ENCODE results near the gene ZNF182. TPM values are rescaled to one million over a fixed set of nuclear protein-coding genes. Genes with fewer than 3 reads are reported as not detected.
"Not testable (repeated sequence)": the region's sequence is repeated elsewhere in the genome, so short reads cannot be mapped to it uniquely, and the experiment has no call there.

ZNF182 gene
- 1.9 and 3.1 TPM in 2 replicates for total RNA-seq (2014; rRNA removed; shearing (Covaris generic))
- 1.3 and 2.7 TPM in 2 replicates for polyA plus RNA-seq (2015; cell fraction: cytosol; rRNA removed)
- polyA plus RNA-seq (2015; cell fraction: nucleus; rRNA removed): 5.0 and 6.0 TPM in 2 replicates

DNA sequence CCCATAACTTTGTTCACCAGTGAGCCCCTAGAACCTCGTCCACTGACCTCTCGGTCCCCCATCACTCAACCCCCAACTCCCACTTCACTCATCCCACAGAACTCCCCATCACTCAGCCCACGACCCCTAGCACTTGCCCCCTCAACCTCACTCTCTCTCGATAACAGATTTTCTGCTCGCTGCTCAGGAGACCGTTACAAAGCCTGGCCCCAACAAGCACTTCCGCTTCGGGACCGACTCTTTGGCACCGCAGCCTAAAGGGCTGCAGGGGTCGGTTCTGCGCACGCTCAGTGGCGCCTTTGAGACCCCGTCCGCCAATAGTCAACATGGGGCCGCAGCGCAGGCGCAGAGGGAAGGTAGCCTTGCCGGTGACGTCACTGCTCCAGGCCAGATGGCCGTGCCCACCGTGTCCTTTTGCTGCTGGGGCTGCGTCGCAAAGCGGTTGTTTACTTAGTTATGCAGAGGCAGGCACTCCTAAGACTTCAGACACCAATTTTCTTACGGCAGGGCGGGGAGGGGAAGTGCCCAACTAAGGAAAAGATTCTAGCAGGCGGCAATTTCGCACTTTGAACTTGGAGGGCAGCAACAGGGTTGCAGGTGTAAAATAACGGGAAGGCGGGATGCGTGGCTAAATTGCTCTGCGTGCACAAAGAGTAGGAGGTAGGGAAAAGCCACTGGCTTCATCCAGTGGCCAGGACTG is at the start of gene ZNF182:
Gene ZNF182 (minus strand): TSS at position 232 of the 700 bp plus-strand sequence. CDS start 1,380 bp downstream, outside the sequence.
- DNase-seq (ENCODE audit: low read depth): peak; percentile 82

DNA sequence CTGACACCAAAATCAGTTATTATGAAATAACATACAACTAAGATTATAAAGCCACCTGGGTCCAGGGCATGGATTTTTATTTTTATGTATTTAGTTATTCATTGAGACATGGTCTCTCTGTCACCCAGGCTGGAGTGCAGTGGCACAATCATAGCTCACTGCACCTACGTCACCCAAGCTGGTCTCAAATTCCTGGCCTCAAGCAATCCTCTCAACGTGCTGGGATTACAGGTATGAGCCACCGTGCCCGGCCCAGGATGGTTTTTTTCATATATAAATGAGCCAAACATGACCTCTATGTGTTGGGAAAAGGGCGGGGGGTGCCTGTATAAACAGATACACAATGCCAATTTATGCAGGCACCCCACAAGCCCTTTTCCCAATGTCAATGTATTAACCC is 43.1 kb upstream of the ZNF182 start:
- DNase-seq (ENCODE audit: low read depth): no peak

DNA sequence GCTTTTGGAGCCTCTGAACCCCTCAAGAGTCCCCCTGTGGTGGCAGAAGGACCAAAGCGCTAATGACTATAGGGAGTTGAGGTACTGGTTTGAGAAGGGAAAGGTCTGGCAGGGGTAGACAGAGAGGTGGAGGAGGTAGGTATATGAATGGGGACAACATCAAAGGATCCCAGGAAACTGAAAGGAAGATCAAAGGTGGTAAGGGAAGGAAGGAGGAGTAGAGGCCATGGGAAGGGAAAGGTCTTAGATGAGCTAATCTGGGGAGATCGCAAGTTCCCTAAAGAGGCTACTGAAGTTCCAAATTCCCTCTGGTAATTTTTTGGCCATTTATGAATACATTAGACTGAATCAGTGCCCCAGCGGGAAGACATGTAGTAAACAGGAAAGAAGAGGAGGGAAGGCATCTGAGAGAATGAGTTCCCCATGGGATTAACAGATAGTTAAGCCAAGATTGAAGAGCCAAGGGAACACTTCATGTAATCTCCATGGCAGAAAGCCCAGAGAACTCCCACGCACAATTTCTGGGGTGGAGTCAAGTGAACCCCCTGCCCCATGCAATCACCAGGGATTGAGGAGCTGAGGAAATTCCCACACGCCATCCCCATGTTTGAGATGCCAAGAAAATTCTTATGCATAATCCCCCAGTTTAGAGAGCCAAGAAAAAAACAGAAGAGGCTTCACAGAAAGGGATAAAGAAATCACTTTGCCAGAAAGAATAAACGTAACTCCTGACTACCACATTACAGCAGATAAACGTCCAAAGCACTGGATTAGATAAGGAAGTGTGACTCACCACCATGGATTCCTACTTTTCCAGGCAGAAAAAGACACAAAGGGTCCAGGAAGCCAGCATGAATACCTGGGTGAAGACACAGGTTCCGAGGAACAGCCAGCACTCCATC is 41.9 kb upstream of the ZNF182 start:
- peak; percentile 26 for DNase-seq (ENCODE audit: low read depth)

DNA sequence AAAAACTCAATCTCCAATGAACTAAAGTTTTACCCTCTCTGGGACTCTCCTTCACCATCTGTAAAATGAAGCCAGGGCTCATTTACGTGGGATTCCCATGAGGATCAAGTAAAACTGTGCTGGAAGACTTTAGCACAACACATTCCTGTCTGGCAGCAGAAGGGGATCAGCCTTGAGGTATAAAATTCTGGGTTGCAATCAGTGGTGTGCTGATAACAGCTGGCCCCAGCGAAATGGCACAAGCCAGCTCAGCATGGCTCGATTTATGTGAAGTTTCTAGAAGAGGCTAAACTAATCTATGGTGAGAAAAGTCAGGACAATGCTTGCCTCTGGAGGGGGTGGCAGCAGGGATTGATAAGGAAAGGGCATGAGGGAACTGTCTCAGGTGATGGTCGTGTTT is 39.3 kb upstream of the ZNF182 start:
- no peak for DNase-seq (ENCODE audit: low read depth)

DNA sequence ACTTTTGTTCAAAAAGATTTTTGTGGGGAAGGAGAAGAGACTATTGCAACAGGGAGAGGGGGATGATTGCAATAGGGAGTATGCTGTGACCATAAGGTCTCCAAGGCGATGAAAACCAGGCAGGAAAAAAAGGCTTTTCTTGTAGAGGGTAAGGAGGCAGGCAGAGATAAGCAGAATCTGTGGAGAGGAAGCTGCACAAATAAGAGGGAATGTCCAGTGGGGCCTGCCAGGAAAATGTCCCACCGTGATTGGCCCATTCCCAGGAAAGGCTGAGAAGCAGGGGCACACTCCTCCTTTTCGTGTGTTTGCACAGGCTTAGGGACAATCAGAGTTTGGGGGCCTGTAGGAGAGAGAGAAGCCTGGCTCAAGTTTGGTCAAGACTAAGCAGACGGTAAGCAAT is 32.1 kb upstream of the ZNF182 start:
- DNase-seq (ENCODE audit: low read depth): no peak

DNA sequence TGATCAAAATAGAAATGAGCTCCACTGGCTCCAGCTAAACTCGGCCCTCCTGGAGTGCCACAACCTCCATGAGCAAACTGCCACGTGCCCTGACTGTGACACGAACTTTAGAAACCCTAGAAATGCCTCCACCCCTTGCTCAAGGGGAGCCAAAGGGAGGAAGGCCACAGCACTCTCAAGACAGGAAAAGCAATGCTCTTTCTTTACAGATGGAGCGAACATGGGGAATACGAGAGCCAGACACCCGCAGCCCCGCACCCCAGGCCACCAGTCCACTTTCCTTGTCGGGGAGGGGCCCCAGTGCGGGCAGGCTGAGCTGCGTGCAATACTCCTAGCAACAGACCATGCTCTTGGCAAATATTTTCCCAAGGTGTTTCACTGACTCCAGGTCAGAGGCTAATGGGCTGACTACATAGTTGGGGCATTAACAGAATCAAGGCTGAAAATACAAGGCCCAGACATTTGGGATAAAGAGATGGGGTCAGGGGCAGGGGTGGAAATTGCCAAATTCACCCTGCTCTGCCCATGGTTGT is 26.9 kb upstream of the ZNF182 start:
- not testable (repeated sequence) for DNase-seq (ENCODE audit: low read depth)

DNA sequence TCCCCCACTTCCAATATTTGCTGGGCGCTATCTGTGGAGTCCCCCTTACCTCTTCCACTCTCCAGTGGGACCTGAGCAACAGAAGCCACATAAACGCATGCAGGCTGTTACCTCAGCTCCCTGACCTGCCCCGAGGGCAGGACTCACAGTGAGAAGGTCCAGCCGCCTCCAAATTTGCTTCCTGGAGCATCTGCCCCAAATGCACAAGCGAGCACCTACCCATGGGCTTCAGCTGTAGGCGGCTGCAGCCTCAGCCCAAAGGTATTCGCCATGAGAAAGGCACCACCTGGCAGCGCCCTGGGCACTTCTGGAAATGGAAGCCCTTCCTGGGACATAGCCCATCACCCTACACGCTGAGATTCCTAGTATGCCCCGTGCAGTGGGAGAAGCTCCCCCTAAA is 26.4 kb upstream of the ZNF182 start:
- DNase-seq (ENCODE audit: low read depth): no peak

DNA sequence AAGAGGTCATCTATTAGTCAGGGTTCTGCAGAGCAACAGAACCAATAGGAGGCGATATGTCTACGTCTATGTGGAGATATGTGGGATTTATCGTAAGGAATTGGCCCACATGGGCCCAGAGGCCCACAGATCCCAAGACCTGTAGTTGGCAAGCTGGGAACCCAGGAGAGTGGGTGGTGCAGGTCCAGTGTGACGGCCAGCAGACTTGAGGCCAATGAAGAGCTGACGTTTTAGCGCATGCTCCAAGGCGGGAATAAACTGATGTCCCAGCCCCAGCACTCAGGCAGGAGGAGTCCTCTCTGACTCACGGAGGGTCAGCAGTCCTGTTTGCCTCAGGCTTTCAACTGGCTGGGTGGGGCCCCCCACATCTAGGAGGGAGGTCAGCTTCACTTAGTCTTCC is 24.3 kb upstream of the ZNF182 start:
- DNase-seq (ENCODE audit: low read depth): no peak

DNA sequence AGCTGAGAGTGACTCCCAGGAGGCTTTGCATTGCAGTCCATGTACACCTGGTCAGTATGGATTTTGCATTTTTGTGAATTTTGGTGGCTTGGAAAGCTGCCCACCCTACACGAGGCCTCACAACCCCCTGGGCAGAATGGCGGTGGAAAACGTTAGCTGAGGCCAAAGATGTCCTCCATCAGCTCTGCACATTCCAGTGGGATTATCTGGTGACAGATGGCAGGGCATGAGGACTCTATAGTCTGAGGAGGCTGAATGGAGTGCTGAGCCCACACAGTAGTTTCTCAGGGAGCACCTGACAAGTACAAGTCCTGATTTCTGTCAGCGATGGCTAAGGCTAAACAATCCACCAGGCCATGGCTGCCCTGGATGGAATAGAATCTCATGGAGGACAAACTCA is 23.8 kb upstream of the ZNF182 start:
- not testable (repeated sequence) for DNase-seq (ENCODE audit: low read depth)

DNA sequence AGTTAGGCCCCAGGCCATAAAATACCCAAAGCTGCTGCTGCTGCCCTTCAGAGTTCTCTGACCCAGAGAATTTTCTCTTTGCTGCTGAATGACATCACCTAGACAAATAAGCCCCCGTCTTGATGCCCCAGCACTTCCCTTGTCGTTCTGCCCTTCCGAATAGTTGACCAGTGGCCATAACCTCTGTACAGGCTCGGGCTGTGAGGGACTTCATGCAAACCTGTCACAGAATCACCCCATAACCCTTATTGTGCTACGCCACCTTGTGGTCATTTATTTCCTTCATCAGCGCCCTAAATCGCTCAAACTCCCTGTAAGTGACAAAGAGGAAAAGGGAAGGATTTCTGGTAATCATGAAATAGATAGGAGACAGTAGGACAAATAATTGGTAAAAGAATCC is 21.8 kb upstream of the ZNF182 start:
- peak; percentile 30 for DNase-seq (ENCODE audit: low read depth)

DNA sequence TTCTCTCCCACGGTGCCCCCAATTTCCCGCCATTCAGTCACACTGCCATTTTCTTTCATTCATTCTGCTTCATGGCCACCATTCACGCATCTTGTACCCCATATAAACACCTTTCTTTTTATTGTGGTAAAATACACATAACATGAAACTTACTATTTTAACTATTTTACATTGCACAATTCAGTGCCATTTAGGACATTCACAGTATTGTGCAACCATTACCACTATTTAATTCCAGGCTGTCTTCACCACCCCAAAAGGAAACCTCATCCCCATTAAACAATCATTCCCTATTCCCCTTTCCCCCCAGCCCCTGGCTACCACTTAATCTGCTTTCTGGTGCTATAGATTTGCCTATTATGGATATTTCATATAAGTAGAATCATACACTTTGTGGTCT is 18.9 kb upstream of the ZNF182 start:
- DNase-seq (ENCODE audit: low read depth): no peak

DNA sequence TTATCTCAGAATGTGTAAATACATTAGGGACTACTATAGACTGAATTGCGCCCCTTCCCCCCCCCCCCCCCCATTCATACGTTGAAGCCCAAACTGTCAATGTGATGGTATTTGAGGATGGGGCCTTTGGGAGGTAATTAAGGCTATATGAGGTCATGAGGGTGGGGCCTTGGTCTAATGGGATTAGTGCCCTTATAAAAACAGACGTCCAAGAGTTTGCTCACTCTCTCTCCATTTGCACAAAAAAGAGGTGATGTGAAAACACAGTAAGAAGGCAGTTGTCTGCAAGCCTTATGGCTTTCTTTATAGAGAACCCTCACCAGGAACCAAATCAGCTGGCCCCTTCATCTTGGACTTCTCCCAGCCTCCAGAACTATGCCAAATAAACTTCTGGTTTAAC is 18.3 kb upstream of the ZNF182 start:
- DNase-seq (ENCODE audit: low read depth): no peak

DNA sequence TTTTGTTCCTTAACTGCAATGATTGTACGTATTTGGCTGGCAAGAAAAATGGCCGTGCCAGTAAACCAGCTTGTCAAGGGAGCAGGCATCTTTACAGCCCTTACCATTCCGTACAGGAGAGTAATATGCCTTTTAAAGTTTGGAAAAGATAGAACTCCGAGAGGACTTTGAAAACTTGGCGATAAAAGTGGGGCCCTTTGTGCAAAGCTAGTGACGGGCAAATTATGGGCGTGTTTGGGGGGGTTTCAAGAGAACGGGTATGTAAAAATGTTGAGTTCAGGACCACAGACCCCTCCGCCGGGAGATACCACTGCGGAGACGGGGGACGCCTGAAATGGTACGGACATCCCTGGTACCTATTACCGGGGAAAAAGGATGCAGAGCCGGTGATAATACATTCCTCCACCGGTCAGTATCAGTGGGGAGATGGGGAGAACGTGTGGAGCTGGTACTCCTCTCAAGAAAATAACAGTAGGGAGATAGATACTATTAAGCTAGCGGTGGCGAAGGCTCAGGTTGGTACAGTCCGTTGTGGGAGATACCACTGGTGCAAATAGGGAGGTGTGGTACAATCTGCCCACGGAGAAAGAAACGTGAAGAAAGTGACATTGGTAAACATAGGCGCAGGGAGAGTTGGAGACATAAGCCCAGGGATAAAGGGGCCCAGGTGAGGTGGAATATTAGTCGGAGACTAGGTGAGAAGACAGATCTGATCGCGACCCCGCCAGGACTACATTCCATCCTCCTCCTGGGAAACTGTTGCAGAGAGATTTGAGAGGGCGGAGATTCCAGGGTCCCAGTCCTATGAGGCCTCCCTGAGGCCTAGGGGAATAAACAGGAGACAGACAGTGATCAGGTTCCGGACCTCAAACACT is 17.5 kb upstream of the ZNF182 start:
- DNase-seq (ENCODE audit: low read depth): peak; percentile 63

DNA sequence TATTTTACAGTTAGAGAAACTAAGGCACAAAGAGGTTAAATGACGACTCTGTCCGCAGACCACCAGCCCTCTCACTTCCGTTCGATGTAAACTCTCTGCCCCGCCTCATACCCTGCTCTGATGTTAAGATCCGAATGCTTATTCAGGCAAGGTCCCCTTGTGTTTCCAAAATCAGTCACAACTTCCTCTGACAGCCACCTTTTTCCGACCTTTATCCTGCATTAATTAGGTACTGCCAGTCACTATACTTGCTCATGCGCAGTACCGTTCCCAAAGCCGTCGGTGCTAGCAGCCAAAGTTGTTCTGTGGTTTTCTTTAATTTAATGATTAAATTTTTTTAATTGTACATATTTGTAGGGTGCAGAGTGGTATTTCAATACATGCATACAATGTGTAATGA is 16.7 kb upstream of the ZNF182 start:
- DNase-seq (ENCODE audit: low read depth): not testable (repeated sequence)

DNA sequence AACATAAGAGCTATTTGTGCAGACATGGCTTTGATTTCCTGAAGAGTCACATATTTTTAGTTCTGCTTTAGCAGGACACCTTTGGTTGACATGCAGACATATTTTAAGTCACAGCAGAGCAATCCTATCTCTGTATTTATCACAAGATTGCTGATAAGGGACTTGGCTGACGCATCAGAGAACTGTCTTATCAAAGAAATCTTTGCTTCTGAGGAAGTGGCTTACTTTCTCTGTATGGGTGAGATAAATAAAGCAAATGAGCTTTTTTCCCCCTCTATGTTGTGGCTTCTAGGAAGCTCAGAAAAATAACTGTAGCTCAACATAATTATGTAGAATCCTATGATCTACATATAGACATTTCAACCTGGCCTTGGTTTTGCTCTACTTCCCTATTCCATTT is 16.1 kb upstream of the ZNF182 start:
- DNase-seq (ENCODE audit: low read depth): not testable (repeated sequence)

DNA sequence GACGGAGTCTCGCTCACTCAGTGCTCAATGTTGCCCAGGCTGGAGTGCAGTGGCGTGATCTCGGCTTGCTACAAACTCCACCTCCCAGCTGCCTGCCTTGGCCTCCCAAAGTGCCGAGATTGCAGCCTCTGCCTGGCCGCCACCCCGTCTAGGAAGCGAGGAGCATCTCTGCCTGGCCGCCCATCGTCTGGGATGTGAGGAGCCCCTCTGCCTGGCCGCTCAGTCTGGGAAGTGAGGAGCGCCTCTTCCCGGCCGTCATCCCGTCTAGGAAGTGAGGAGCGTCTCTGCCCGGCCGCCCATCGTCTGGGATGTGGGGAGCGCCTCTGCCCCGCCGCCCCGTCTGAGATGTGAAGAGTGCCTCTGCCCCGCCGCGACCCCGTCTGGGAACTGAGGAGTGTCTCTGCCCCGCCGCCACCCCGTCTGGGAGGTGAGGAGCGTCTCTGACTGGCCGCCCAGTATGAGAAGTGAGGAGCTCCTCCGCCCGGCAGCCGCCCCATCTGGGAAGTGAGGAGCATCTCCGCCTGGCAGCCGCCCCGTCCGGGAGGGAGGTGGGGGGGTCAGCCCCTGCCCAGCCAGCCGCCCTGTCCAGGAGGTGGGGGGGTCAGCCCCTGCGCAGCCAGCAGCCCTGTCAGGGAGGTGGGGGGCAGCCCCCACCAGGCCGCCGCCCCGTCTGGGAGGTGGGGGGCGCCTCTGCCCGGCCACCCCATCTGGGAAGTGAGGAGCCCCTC is 13.0 kb upstream of the ZNF182 start:
- DNase-seq (ENCODE audit: low read depth): not testable (repeated sequence)

DNA sequence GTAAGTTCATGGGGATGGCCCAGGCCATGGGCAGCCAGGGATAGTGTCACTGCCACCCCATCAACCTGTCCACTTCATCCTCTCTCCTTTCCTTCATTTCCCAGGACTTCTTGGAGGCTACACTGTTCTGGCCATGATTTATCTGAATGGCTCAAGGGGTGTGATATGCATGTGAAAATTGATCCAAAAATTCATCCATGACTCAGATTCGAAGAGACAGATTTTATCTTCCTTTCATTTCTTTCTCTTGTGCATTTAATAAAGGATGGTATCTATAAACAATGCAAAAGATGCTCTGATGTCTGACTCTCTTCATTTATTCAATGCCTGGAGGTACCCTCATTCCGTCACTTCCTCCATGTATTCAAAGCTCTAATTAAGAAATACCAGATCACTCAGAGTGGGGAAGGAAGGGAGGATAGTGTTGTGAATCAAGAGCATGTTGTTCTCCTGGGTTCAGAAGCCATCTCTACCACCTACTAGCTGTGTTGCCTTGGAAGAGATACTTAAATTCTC is 5.7 kb upstream of the ZNF182 start:
- DNase-seq (ENCODE audit: low read depth): not testable (repeated sequence)

DNA sequence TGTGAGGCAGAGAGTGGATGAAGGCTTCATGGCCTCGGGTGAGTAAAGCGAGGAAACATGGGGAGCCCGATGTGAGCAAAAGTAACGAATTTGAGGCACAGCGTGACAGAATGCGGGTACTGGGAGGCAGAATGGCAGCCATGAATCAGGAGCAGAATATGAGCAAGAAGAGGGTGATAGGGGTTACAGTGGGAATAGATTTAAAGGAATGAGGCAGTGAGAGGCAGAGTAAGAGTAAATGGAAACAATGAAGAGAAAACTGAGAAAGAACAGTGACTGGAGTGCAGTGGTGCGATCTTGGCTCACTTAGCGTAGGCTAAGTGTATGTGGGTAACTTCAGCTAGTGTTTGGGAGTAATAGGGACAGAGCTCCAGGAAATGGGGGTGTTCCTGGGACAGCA is 2.9 kb upstream of the ZNF182 start, which contains the start of gene SPACA5:
Gene SPACA5 (plus strand): TSS at position 301 of the 400 bp plus-strand sequence. CDS start 815 bp downstream, outside the sequence.
- not testable (repeated sequence) for DNase-seq (ENCODE audit: low read depth)

DNA sequence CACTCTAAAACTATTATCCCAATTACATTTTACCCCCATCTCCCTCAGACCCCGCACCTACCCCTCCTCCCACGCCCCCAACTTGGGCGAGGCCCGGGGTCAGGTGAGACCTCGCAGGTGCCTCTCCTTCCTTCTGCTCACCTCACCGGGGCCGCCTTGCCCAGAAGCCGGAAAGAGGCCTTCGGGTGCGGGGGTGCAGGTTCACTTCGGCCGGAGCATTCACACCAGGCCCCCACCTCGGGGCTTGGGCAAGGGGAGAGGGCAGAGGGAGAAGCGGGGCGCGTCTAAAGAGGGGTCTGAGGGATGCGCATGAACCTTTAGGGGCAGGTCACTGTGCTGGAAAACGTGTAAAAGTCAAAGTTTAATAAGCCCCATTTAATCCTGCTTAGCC is 427 bp downstream of the ZNF182 start:
- no peak for DNase-seq (ENCODE audit: low read depth)

DNA sequence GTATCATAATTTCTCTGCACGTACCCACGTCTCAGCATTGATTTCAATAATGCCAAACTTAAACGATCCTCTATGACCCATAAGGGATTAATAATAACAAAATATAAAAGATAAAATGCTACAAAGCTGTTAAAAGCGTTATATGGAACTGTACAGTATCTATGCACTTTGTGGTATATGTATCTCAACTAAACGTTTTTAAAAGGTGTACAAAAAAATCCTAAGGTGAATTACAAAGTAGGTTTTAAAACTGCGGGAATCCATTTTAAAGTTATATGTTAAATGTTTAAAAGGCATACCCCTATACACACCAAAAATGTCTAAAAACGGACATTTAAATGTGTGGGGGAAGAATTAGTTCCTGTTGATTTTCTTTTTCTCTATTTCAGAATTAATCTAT is 860 bp downstream of the ZNF182 start:
- no peak for DNase-seq (ENCODE audit: low read depth)
